Activated CD4-positive, alpha-beta T cell treated with anti-CD3 and anti-CD28 coated beads, Interleukin-2, amount 50 U/mL, for 16 hours (primary cell): ENCODE measurements around the gene LCN15.
"Not testable (repeated sequence)": the region's sequence is repeated elsewhere in the genome, so short reads cannot be mapped to it uniquely, and the experiment has no call there.

Source experiments
- DNase-seq: peaks from one replicate; pipeline ENCODE4 v3.0.0-alpha.2; 2020

The LCN15 gene

GRCh38 chr9:136774416-136775045 lies 10.2 kb upstream of the LCN15 start:
- DNase-seq = no peak

GRCh38 chr9:136773386-136774044 lies 9.2 kb upstream of the LCN15 start:
- peak; percentile 35 for DNase-seq

DNA sequence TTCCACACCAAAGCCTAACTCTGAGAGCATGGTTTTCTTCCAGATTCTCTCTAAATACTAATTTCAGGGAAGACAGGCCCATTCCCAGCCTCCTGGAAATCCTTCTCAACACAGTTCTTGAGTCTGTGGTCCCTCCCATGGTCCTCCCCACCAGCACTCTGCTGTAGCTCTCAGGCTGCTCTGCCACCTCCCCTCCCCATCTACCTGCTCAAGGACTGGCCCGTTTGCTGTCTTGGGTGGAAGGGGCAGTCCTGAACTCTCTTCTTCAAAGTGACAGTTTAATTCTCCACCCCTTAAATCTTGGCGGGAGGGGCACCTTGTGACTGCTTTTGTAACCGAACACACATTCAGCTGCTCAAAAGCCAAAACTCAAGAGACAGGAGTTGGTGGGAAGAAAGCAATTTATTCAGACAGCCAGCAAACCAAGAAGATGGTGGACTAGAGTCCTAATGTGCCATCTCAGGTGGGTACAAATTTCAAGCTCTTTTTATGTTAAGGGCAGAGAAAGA lies 7.6 kb upstream of the LCN15 start:
- no peak for DNase-seq

DNA sequence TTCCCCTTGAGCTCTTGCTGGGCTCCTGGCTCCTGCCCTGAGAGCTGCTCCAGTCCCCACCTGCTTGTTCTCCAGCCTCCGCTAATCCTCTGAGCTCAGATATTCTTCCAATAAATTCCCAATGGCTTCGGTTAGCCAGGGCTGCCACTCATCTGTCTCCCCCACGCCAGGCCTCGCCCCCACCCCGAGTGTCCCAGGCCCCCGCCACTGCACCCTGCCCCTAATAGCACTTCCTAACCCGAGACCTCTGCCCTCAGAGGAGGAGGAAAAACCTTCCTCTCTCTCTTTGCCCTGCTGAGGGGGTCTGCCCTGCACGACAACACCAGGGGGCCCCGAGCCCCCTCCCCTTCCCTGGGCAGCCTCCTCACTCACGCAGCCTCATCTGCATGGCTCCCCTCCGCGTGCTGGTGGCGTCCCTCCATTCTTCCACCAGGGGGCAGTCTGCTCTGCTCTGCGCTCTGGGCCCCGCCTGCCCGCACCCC lies 5.4 kb upstream of the LCN15 start:
- peak; percentile 58 for DNase-seq

DNA sequence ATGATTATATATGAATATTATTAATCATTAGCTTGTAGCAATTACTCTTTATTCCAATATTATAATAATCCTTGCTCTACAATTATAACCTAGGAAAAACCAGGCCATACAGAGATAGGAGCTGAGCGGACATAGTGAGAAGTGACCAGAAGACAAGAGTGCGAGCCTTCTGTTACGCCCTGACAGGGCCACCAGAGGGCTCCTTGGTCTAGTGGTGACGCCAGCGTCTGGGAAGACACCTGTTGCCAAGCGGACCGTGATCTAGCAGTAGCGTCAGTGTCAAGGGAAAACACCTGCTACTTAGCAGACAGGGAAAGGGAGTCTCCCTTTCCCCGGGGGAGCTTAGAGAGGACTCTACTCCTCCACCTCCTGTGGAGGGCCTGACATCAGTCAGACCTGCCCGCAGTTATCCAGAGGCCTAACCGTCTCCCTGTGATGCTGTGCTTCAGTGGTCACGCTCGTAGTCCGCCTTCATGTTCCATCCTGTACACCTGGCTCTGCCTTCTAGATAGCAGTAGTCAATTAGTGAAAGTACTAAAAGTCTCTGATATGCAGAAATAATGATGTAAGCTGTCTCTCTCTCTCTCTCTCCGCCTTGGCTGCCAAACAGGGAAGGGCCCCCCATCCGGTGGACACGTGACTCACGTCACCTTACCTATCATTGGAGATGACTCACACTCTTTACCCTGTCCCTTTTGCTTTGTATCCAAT lies 2.2 kb upstream of the LCN15 start:
- peak; percentile 61 for DNase-seq

DNA sequence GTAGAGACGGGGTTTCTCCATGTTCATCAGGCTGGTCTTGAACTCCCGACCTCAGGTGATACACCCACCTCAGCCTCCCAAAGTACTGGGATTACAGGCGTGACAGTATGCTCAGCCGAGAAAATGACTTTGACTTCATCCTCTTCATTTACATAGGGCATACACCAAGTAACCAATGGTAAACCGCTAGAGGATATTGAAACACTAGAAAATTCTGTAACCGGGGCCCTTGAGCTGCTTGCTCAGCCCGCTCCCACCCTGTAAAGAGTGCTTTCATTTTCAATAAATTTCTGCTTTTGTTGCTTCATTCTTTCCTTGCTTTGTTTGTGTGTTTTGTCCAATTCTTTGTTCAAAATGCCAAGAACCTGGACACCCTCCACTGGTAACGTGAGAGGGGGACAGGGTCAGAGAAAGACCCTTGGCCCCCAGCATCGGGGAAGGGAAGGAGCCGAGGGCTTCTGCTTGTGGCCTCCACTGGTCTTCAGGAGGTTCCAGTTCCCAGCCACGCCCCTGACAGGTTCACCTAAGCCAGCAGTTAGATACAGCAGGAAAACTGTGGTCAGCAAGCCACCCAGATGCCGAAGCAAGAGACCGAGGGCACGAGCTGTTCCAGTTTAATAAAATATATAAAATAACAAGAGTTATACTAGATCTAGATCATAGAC lies 1.6 kb upstream of the LCN15 start:
- DNase-seq = not testable (repeated sequence)

- no peak for DNase-seq
Measured at GRCh38 chr9:136765041-136765440, 723 bp upstream of the LCN15 start.

- no peak for DNase-seq
Measured at GRCh38 chr9:136763649-136764035, 676 bp downstream of the LCN15 start.

DNA sequence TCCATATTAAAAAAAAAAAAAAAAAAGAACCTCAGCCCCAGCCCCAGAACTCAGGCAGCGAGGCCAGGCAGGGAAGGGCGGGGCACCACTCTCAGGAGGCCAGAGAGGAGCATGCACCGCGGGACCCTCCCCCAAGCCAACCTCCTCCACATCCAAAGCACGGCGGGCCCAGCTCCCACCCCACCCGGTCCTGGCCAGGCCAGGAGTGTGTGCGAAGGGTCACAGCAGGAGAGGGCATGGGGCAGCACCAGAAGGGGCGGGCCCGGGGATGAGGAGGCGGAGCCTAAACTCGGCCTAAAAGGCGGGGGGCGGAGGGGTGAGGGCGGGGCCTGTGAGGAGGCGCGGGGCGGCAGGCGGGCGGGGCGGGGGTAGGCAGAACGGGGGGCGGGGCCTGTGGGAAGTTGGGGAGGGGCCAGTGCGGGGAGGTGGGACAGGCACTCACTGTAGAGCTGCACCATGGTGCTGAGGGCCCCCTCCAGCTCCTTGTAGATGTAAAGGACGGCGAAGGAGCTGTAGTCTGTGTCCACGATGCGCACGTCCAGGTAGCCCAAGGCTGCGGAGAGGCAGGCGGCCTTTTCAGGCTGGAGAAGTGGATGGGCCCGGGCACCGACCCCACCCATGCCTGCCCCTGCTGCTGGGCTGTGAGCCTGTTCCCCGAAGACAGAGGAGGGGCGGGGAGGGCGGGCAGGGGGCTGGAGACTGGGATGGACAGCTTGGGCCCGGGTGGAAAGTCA lies 1.2 kb downstream of the LCN15 start:
- DNase-seq = peak; percentile 62

GRCh38 chr9:136762221-136762691 lies 2.1 kb downstream of the LCN15 start:
- DNase-seq = no peak

GRCh38 chr9:136761545-136761981 lies 2.8 kb downstream of the LCN15 start:
- no peak for DNase-seq

DNA sequence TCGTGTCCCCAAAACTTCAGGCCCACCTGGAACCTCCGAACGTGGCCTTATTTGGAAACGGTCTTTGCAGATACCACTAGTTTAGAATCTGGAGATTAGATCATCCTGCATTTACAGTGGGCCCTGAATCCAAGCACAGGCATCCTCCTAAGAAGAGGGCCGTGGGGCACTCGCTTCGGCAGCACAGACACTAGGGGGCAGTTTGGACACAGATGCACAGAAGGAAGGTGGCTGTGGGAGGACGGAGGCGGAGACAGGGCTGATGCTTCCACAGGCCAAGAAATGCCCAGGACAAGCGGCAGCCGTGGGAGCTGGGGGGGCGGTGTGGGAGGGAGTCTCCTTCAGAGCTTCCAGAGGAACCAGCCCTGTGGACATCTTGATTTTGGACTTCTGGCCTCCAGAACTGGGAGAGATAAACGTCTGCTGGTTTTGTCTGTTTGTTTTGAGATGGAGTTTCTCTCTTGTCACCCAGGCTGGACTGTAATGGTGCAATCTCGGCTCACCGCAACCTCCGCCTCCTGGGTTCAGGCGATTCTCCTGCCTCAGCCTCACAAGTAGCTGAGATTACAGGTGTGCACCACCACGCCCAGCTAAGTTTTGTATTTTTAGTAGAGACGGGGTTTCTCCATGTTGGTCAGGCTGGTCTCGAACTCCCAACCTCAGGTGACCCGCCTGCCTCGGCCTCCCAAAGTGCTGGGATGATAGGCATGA lies 3.3 kb downstream of the LCN15 start:
- peak; percentile 37 for DNase-seq

- DNase-seq = no peak
Measured at GRCh38 chr9:136760424-136760823, 3.9 kb downstream of the LCN15 start.

DNA sequence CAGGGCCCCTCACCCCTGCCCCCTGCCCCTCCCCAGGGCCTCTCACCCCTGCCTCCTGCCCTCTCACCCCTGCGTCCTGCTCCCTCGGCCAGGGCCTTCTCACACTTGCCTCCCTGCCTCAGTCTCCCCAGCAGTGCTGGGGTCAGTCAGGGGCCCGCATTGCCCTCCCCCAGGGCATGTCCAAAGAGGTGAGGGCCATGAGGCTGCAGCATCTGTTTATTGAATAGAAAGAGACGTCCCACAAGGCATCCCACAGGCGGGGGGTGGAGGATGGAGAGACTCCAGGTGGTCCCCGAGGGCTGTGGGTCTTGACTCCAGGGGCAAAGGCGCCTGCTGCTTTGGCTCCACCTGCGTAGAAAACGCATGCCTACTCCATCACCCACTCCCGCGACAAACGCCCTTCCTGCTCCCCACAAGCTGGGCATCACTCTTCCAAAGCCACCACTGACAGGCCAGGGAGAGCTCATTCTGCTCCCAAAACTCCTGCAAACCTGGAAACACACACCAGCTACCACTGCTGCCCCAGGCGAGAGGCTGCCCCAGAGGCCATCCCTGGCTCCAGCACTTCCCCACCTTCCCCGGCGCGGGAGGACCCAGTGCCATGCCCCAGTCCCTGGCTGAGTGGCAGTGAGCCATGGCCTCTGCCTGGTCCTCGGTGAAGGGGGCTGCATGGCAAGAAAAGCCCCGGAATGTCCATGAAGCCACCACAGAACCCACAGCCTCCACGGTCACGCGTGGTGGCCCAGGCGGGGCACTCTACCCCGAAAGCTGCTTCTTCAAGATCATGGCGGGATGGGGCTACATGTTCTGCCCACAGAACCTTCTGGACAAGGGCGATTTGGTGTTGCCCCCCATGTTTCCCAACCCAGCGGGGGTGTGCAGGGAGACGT lies 4.6 kb downstream of the LCN15 start:
- DNase-seq = no peak

GRCh38 chr9:136759001-136759400 lies 5.3 kb downstream of the LCN15 start:
- no peak for DNase-seq

DNA sequence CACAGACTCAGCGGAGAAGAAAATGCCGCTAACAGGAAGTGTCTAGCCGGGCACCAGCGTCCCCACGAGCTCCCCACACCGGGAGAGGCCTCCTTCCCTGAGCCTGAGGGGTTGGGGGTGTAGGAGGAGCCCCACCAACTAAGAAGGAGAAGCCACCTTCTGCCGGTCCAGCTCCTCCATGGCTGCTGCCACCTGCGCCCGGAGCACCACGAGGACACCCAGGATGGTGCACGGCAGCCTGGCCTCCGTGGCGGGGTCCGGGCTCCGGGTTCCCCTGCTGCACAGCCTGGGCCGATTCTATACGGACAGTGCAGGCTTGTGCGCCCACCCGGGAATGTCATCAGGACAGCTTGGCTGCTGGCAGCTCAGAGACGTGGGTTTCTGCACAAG lies 6.6 kb downstream of the LCN15 start:
- DNase-seq = no peak

GRCh38 chr9:136757328-136757727 lies 7.0 kb downstream of the LCN15 start:
- DNase-seq = no peak

GRCh38 chr9:136756836-136757235 lies 7.5 kb downstream of the LCN15 start:
- no peak for DNase-seq

DNA sequence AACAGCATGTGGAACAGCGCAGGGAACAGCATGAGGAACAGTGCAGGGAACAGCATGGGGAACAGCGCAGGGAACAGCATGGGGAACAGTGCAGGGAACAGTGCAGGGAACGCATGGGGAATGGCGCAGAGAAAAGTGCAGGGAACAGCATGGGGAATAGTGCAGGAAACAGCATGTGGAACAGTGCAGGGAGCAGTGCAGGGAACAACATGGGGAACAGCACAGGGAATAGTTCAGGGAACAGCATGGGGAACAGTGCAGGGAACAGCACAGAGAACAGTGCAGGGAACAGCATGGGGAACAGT lies 8.2 kb downstream of the LCN15 start:
- no peak for DNase-seq

GRCh38 chr9:136755302-136756133 lies 8.8 kb downstream of the LCN15 start:
- DNase-seq = not testable (repeated sequence)
